ENCODE results near the gene TP53TG3B. TPM values are rescaled to one million over a fixed set of nuclear protein-coding genes. Genes with fewer than 3 reads are reported as not detected.

TP53TG3B gene, protein sequence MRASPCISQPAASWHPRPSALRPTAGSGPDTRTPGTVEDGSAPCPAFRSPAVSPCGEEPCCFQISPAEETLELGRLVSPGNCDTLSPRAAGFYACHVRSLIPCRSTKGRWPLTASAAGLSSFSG
- not detected in 2 replicates for total RNA-seq

GRCh38 chr16:33360541-33360940, at the start of gene TP53TG3B:
TP53TG3B (plus strand) TSS chr16:33360841; CDS start chr16:33360909, 68 bp downstream.

Other genes with a start within 250 kb of the TP53TG3B start
- not detected in 2 replicates for gene TP53TG3C, start 166.6 kb upstream of the TP53TG3B start, total RNA-seq
- gene TP53TG3E, start 56.5 kb upstream of the TP53TG3B start, total RNA-seq, result not detected in 2 replicates
- gene TP53TG3F, start 98.8 kb downstream of the TP53TG3B start, total RNA-seq, result not detected in 2 replicates

Data from hair follicular keratinocyte (primary cell).